ENCODE data around the gene ARL2. TPM values are rescaled to one million over a fixed set of nuclear protein-coding genes. Genes with fewer than 3 reads are reported as not detected.

ARL2 gene
- total RNA-seq, 1 donor from 2014 or later: 47.6 TPM

- no peak for FAIRE-seq
- TF ChIP-seq EZH2 (IDR thresholded peaks at IDR 0.05; ENCODE audit: insufficient read depth, low read length) (no peak), CTCF (IDR thresholded peaks at IDR 0.05; ENCODE audit: insufficient read depth, low read depth, low read length) (no peak)
- no peak within 1 kb of the TSS for H3K4me3 ChIP-seq (ENCODE audit: insufficient read depth, low read depth, low read length)
These were observed 17.1 kb upstream of the ARL2 start, which contains the start of gene BATF2 for GRCh38 chr11:64996710-64997380. TSS of gene BATF2 (minus strand) at chr11:64996971. CDS start at chr11:64996914, 57 bp downstream.

GRCh38 chr11:64998141-64998540 is 15.8 kb upstream of the ARL2 start:
- DNase-seq (ENCODE audit: low read depth) (no peak), FAIRE-seq (no peak)
- no peaks in the 10 kb centered on the region for H3K79me2 ChIP-seq (ENCODE audit: insufficient read depth, low read length)
- H3K36me3 ChIP-seq (ENCODE audit: insufficient read depth, low read length): no peaks in the 10 kb centered on the region
- H3K9ac ChIP-seq (ENCODE audit: low read length): no peak overlapping the region
- no peak overlapping the region for H2AFZ ChIP-seq (ENCODE audit: low read depth, low read length)
- H3K27ac Mint-ChIP-seq (ENCODE audit: unreplicated experiment): peak overlapping the region; percentile 47
- peaks cover 9% of the 10 kb centered on the region for H3K4me1 Mint-ChIP-seq (ENCODE audit: low read depth, unreplicated experiment)
- no peak overlapping the region for H3K4me2 ChIP-seq (ENCODE audit: low read length)
- no peak overlapping the region for H3K4me3 Mint-ChIP-seq (ENCODE audit: unreplicated experiment)
- peaks cover 7% of the 10 kb centered on the region for H3K4me1 ChIP-seq (ENCODE audit: insufficient read depth, low read length)
- no peak overlapping the region for H3K4me3 ChIP-seq (ENCODE audit: insufficient read depth, low read depth, low read length)
- peaks cover 11% of the 10 kb centered on the region for H3K27me3 Mint-ChIP-seq (ENCODE audit: low read depth, unreplicated experiment)
- H3K27ac ChIP-seq (ENCODE audit: low read depth, low read length): no peak overlapping the region
- no peaks in the 10 kb centered on the region for H4K20me1 ChIP-seq (ENCODE audit: insufficient read depth, low read length)
- H3K27me3 ChIP-seq (ENCODE audit: insufficient read depth, low read length): no peaks in the 10 kb centered on the region
- no peaks in the 10 kb centered on the region for H3K9me3 ChIP-seq (ENCODE audit: insufficient read depth, low read depth, low read length)
- peaks cover 5% of the 10 kb centered on the region for H3K9me3 Mint-ChIP-seq (ENCODE audit: unreplicated experiment)
- H3K36me3 Mint-ChIP-seq (ENCODE audit: low read depth, unreplicated experiment): no peaks in the 10 kb centered on the region
- TF ChIP-seq EZH2 (IDR thresholded peaks at IDR 0.05; ENCODE audit: insufficient read depth, low read length) (no peak), CTCF (IDR thresholded peaks at IDR 0.05; ENCODE audit: insufficient read depth, low read depth, low read length) (no peak)

More at GRCh38 chr11:64996710-64997380, 17.1 kb upstream of the ARL2 start, which contains the start of gene BATF2:
- no peaks in the 10 kb centered on the region for H4K20me1 ChIP-seq (ENCODE audit: insufficient read depth, low read length)
- H3K4me1 Mint-ChIP-seq (ENCODE audit: low read depth, unreplicated experiment): peaks cover 9% of the 10 kb centered on the region
- DNase-seq (ENCODE audit: low read depth): peak; percentile 44
- peaks cover 9% of the 10 kb centered on the region for H3K27me3 Mint-ChIP-seq (ENCODE audit: low read depth, unreplicated experiment)
- no peaks in the 10 kb centered on the region for H3K9me3 ChIP-seq (ENCODE audit: insufficient read depth, low read depth, low read length)
- peak within 1 kb of the TSS; percentile 29 for H3K27ac Mint-ChIP-seq (ENCODE audit: unreplicated experiment)
- peaks cover 7% of the 10 kb centered on the region for H3K4me1 ChIP-seq (ENCODE audit: insufficient read depth, low read length)
- peaks cover 5% of the 10 kb centered on the region for H3K9me3 Mint-ChIP-seq (ENCODE audit: unreplicated experiment)
- no peaks in the 10 kb centered on the region for H3K36me3 Mint-ChIP-seq (ENCODE audit: low read depth, unreplicated experiment)
- H3K36me3 ChIP-seq (ENCODE audit: insufficient read depth, low read length): no peaks in the 10 kb centered on the region
- H3K4me2 ChIP-seq (ENCODE audit: low read length): peak within 1 kb of the TSS; percentile 72
- no peaks in the 10 kb centered on the region for H3K79me2 ChIP-seq (ENCODE audit: insufficient read depth, low read length)
- H3K4me3 Mint-ChIP-seq (ENCODE audit: unreplicated experiment): peak within 1 kb of the TSS; percentile 80
- H3K27me3 ChIP-seq (ENCODE audit: insufficient read depth, low read length): no peaks in the 10 kb centered on the region
- no peak within 1 kb of the TSS for H3K9ac ChIP-seq (ENCODE audit: low read length)
- peak within 1 kb of the TSS; percentile 48 for H2AFZ ChIP-seq (ENCODE audit: low read depth, low read length)
- H3K27ac ChIP-seq (ENCODE audit: low read depth, low read length): no peak within 1 kb of the TSS

Data from astrocyte (in vitro differentiated cells and primary cell).